IMR-90 (cell line): ENCODE results near the gene RUFY2. TPM values are rescaled to one million over a fixed set of nuclear protein-coding genes. Genes with fewer than 3 reads are reported as not detected.

ENCODE experiments used
- ATAC-seq: fragments of 200-7000 bp; cut with Tn5 transposase; 2 replicates; pipeline ENCODE4 v1.9.1; 2020; ENCODE audit warnings: low read depth, mild to moderate bottlenecking, moderate library complexity
- BruUV-seq: library from RNA; stranded (reverse); fragments of 400-500 nt; replicated peaks from 2 replicates; lab custom pipeline; 2021; lab: Mats Ljungman, UMichigan
- CTCF ChIA-PET: fragments of 300-600 bp; formaldehyde crosslinking; extraction: SDS; loops from one replicate; lab custom pipeline; 2021; ENCODE audit warnings: antibody characterized with exemption; lab: Yijun Ruan, JAX
- POLR2A ChIA-PET: fragments of 300-600 bp; sonication (Branson Sonifier 250); formaldehyde crosslinking; loops from one replicate; lab custom pipeline; 2022; ENCODE audit warnings: antibody characterized with exemption; ENCODE audit not compliant: unreplicated experiment; lab: Charles Lee
- DNase-seq: peaks from one replicate; pipeline ENCODE4 v3.0.0; 2013
- H2AFZ ChIP-seq: replicated peaks from 2 replicates; pipeline ENCODE3; 2013; ENCODE audit warnings: low read length, mild to moderate bottlenecking; ENCODE audit not compliant: poor library complexity
- H2AK5ac ChIP-seq: 2 replicates; pipeline ENCODE4 v1.6.1; 2013; ENCODE audit warnings: low read depth, low read length, inconsistent platforms
- H2AK9ac ChIP-seq: replicated peaks from 2 replicates; pipeline ENCODE3; 2013; ENCODE audit warnings: mild to moderate bottlenecking, low read depth, low read length, moderate library complexity; ENCODE audit not compliant: poor library complexity
- H2BK120ac ChIP-seq: 2 replicates; pipeline ENCODE4 v1.6.1; 2013; ENCODE audit warnings: low read depth, low read length, inconsistent platforms
- H2BK15ac ChIP-seq: 3 replicates; pipeline ENCODE4 v1.6.1; 2013; ENCODE audit warnings: low read depth, low read length, inconsistent platforms
- H2BK20ac ChIP-seq: 2 replicates; pipeline ENCODE4 v1.6.1; 2013; ENCODE audit warnings: low read depth, mild to moderate bottlenecking, inconsistent platforms, low read length, moderate library complexity
- H2BK5ac ChIP-seq: 2 replicates; pipeline ENCODE4 v1.6.1; 2013; ENCODE audit warnings: mild to moderate bottlenecking, low read depth, low read length, inconsistent platforms; ENCODE audit not compliant: poor library complexity, severe bottlenecking
- H3K14ac ChIP-seq: replicated peaks from 2 replicates; pipeline ENCODE4 v1.6.1; 2013; ENCODE audit warnings: low read depth, low read length, inconsistent platforms
- H3K18ac ChIP-seq: 2 replicates; pipeline ENCODE4 v1.6.1; 2013; ENCODE audit warnings: low read depth, low read length, control low read depth
- H3K23ac ChIP-seq: 2 replicates; pipeline ENCODE4 v1.6.1; 2013; ENCODE audit warnings: low read depth, low read length, inconsistent platforms
- H3K27ac ChIP-seq: 2 replicates; pipeline ENCODE4 v1.5.1; 2013; ENCODE audit warnings: mild to moderate bottlenecking, control low read depth, low read length; ENCODE audit not compliant: insufficient read depth
- H3K27me3 ChIP-seq: 2 replicates; pipeline ENCODE4 v1.6.1; 2013; ENCODE audit warnings: low read length; ENCODE audit not compliant: control insufficient read depth, insufficient read depth
- H3K36me3 ChIP-seq: 2 replicates; pipeline ENCODE4 v1.6.1; 2013; ENCODE audit warnings: low read length, mixed read lengths; ENCODE audit not compliant: control insufficient read depth, insufficient read depth
- H3K4ac ChIP-seq: 2 replicates; pipeline ENCODE4 v1.6.1; 2013; ENCODE audit warnings: low read depth, low read length, inconsistent platforms
- H3K4me1 ChIP-seq: 2 replicates; pipeline ENCODE4 v1.6.1; 2013; ENCODE audit warnings: low read length, mixed read lengths; ENCODE audit not compliant: control insufficient read depth, insufficient read depth
- H3K4me2 ChIP-seq: 2 replicates; pipeline ENCODE4 v1.6.1; 2013; ENCODE audit warnings: low read depth, mild to moderate bottlenecking, control low read depth, low read length, moderate library complexity
- H3K4me3 ChIP-seq: 2 replicates; pipeline ENCODE4 v1.5.1; 2013; ENCODE audit warnings: low read depth, mild to moderate bottlenecking, control low read depth, low read length, moderate library complexity; ENCODE audit not compliant: insufficient read depth
- H3K56ac ChIP-seq: 2 replicates; pipeline ENCODE4 v1.6.1; 2013; ENCODE audit warnings: low read length, inconsistent platforms; ENCODE audit not compliant: insufficient read depth; ENCODE audit errors: extremely low read depth
- H3K79me1 ChIP-seq, 2 experiments: 2 replicates each; pipeline ENCODE4 v1.6.1; 2013; ENCODE audit warnings: low read length in 2 of 2, inconsistent platforms in 1 of 2, low read depth in 1 of 2
- H3K9ac ChIP-seq: 2 replicates; pipeline ENCODE4 v1.6.1; 2013; ENCODE audit warnings: low read depth, low read length, control low read depth
- H3K9me1 ChIP-seq: 2 replicates; pipeline ENCODE4 v1.6.1; 2013; ENCODE audit warnings: low read length, inconsistent platforms; ENCODE audit not compliant: insufficient read depth
- H3K9me3 ChIP-seq: 2 replicates; pipeline ENCODE4 v1.6.1; 2013; ENCODE audit warnings: low read length; ENCODE audit not compliant: control insufficient read depth, insufficient read depth
- H4K20me1 ChIP-seq: 2 replicates; pipeline ENCODE4 v1.6.1; 2013; ENCODE audit warnings: low read length, inconsistent platforms; ENCODE audit not compliant: insufficient read depth
- H4K5ac ChIP-seq: 2 replicates; pipeline ENCODE4 v1.6.1; 2013; ENCODE audit warnings: mild to moderate bottlenecking, low read depth, low read length, control low read depth
- H4K8ac ChIP-seq, 2 experiments: 2 replicates each; pipeline ENCODE4 v1.6.1; 2013; ENCODE audit warnings: low read depth in 2 of 2, low read length in 2 of 2, control low read depth in 1 of 2, inconsistent platforms in 1 of 2
- H4K91ac ChIP-seq: 2 replicates; pipeline ENCODE4 v1.6.1; 2013; ENCODE audit warnings: low read depth, low read length, inconsistent platforms; ENCODE audit not compliant: insufficient read depth
- MAFK ChIP-seq: IDR thresholded peaks from 2 replicates; pipeline ENCODE4 v1.6.1; 2012; ENCODE audit warnings: low read depth, low read length, improper control_type of control experiment
- MAZ ChIP-seq: IDR thresholded peaks from 2 replicates; pipeline ENCODE4 v1.6.1; 2012; ENCODE audit warnings: low read depth, mild to moderate bottlenecking, low read length, improper control_type of control experiment, moderate library complexity, borderline replicate concordance
- MXI1 ChIP-seq: IDR thresholded peaks from 2 replicates; pipeline ENCODE4 v1.6.1; 2012; ENCODE audit warnings: low read depth, mild to moderate bottlenecking, low read length, moderate library complexity, borderline replicate concordance
- NFE2L2 ChIP-seq: fragments of 150-350 bp; IDR thresholded peaks from 2 replicates; pipeline ENCODE4 v1.6.1; 2016; ENCODE audit warnings: low read depth, mild to moderate bottlenecking, low read length
- POLR2A ChIP-seq: IDR thresholded peaks from 2 replicates; pipeline ENCODE4 v1.6.1; 2012; ENCODE audit warnings: mild to moderate bottlenecking, low read depth, low read length
- RAD21 ChIP-seq: IDR thresholded peaks from 2 replicates; pipeline ENCODE4 v1.6.1; 2012; ENCODE audit warnings: low read length, improper control_type of control experiment
- RFX5 ChIP-seq: IDR thresholded peaks from 2 replicates; pipeline ENCODE4 v1.8.0; 2012; ENCODE audit warnings: low read depth, mild to moderate bottlenecking, low read length, moderate library complexity
- USF2 ChIP-seq: fragments of 150-350 bp; IDR thresholded peaks from 2 replicates; pipeline ENCODE4 v1.6.1; 2017; ENCODE audit warnings: mild to moderate bottlenecking, antibody characterized with exemption, low read length, low read depth
- WGBS, 2 experiments: methylation state at CpG; one replicate each; pipeline versions ENCODE4 v1.1.5 to v1.1.7; 2013; ENCODE audit warnings: missing lambda C conversion rate in 2 of 2; ENCODE audit not compliant: insufficient read length in 1 of 2; ENCODE audit errors: extremely low coverage in 2 of 2; 5-methylcytosine and 5-hydroxymethylcytosine counted together
- dilution Hi-C: fragments of 300-500 bp; cut with HindIII; formaldehyde crosslinking; loops from one replicate; pipeline ENCODE4 v1.14.3; 2018; ENCODE audit warnings: low sequenced_read_pairs; ENCODE audit not compliant: unreplicated experiment
- in situ Hi-C: fragments of 300-500 bp; cut with MboI; formaldehyde crosslinking; loops from 3 replicates; pipeline ENCODE4 v1.14.3; 2019; ENCODE audit warnings: low sequenced_read_pairs, inconsistent platforms, mixed read lengths
- intact Hi-C: fragments of 100-400 bp; cut with micrococcal nuclease; formaldehyde crosslinking; loops from 2 replicates; pipeline ENCODE4 v1.10.0; 2022
- polyA plus RNA-seq, 3 experiments: library from polyadenylated mRNA; depleted of rRNA; stranded (reverse); fragments of >200 nt; gene quantifications; 2 replicates each; pipeline ENCODE4 v1.2.3, GENCODE V29; 2012; ENCODE audit warnings: low replicate concordance in 1 of 3
- total RNA-seq: library from RNA; depleted of rRNA; stranded (reverse); fragments of >200 nt; gene quantifications from 2 replicates; pipeline ENCODE4 v1.2.3, GENCODE V29; 2012

RUFY2 gene
- total and polyA plus RNA-seq, 2 of the 4 experiments (the other 2 are of a cell fraction): 6.7 to 6.8 TPM

DNA sequence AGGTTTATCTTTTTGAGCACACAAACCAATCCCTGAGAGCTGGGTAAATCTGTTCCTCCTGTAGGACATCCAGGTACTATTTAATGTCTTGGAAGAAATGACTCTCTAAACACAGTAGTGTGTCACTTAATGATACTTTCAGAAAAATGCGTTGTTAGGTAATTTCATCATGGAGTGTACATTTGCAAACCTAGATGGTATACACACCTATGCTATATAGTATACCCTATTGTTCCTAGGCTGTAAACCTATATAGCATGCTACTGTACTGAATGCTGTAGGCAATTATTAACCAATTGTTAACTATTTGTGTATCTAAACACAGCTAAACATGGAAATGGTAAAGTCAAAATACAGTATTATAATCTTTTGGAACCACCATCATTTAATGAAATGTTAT is 10.1 kb downstream of the RUFY2 start:
- H3K27ac ChIP-seq: no peak overlapping the region
- H4K91ac ChIP-seq: no peak overlapping the region
- H2AK9ac ChIP-seq: no peak overlapping the region
- CTCF ChIA-PET: no interaction called here
- no peaks in the 10 kb centered on the region for H3K9me3 ChIP-seq
- no peak overlapping the region for H3K18ac ChIP-seq
- peaks cover 9 to 18% of the 10 kb centered on the region in 2 experiments; a peak in 3 of 4 replicates for H3K79me1 ChIP-seq
- ATAC-seq (no peak), DNase-seq (no peak)
- no peaks in the 10 kb centered on the region for H3K9me1 ChIP-seq
- no peak overlapping the region for H2BK20ac ChIP-seq
- no peaks in the 10 kb centered on the region for H3K4me1 ChIP-seq
- H3K4ac ChIP-seq: no peak overlapping the region
- no peak overlapping the region for H3K23ac ChIP-seq
- no peaks in the 10 kb centered on the region for H3K27me3 ChIP-seq
- no peak overlapping the region for H3K4me3 ChIP-seq
- no peak overlapping the region for H3K9ac ChIP-seq
- no peak overlapping the region for H3K56ac ChIP-seq
- no peak overlapping the region for H4K5ac ChIP-seq
- dilution Hi-C loops (no loop called here), intact Hi-C loops (no loop called here), in situ Hi-C loops (no loop called here)
- no CpG with 5 or more reads among the region's 1 CpG for WGBS, 2 experiments
- no peak overlapping the region for H2AFZ ChIP-seq
- no peak overlapping the region for H2BK120ac ChIP-seq
- H2BK15ac ChIP-seq: no peak overlapping the region
- H3K36me3 ChIP-seq: peaks cover 24% of the 10 kb centered on the region
- H3K4me2 ChIP-seq: no peak overlapping the region
- no peak overlapping the region for H4K8ac ChIP-seq
- POLR2A ChIA-PET: no interaction called here
- no TSS peak for BruUV-seq
- no peak overlapping the region for H2AK5ac ChIP-seq
- H2BK5ac ChIP-seq: no peak overlapping the region
- H4K20me1 ChIP-seq: no peaks in the 10 kb centered on the region
- TF ChIP-seq RAD21: no peak
- no peak for TF ChIP-seq RFX5
- TF ChIP-seq MAZ: no peak
- no peak for TF ChIP-seq POLR2A
- TF ChIP-seq MAFK: no peak
- TF ChIP-seq MXI1: no peak
- TF ChIP-seq NFE2L2: no peak
- no peak for TF ChIP-seq USF2
- H3K14ac ChIP-seq: no peak overlapping the region
